ENCODE measurements around the gene ARHGAP22.
"Not testable (repeated sequence)": the region's sequence is repeated elsewhere in the genome, so short reads cannot be mapped to it uniquely, and the experiment has no call there.

Gene ARHGAP22

GRCh38 chr10:48645600-48645999 is 40.7 kb upstream of the ARHGAP22 start:
- Histone ChIP-seq H3K27ac (ENCODE audit: low read depth, low read length, severe bottlenecking) (no peak overlapping the region), H3K4me3 (ENCODE audit: extremely low read depth, insufficient read depth, low read length, poor library complexity, severe bottlenecking) (no peak overlapping the region), H3K4me1 (ENCODE audit: control insufficient read depth, insufficient read depth, low read length, poor library complexity, severe bottlenecking) (no peaks in the 10 kb centered on the region), H3K36me3 (ENCODE audit: control insufficient read depth, insufficient read depth, low read length) (no peaks in the 10 kb centered on the region), H3K9me3 (ENCODE audit: control insufficient read depth, low read length) (no peaks in the 10 kb centered on the region)
- WGBS, 2 experiments (ENCODE audit: insufficient coverage in 2 of 2): 57 to 100% methylated on average over 1 of the region's 1 CpG

DNA sequence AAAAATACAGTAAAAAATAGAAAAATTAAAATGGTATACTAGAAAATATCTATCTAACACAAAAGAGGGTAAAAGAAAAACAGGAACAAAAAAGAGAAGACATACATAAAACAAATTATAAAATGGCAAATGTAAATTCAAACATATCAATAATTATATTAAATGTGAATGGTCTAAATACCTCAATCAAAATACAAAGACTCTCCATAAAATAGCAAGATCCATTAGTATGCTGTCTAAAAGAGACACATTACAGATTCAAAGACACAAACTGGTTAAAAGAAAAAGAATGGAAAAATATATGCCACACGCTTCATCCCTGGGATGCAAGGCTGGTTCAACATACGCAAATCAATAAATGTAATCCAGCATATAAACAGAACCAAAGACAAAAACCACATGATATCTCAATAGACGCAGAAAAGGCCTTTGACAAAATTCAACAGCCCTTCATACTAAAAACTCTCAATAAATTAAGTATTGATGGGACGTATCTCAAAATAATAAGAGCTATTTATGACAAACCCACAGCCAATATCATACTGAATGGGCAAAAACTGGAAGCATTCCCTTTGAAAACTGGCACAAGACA is 36.3 kb upstream of the ARHGAP22 start:
- H3K27ac ChIP-seq (ENCODE audit: low read depth, low read length, severe bottlenecking); H3K4me1 ChIP-seq (ENCODE audit: control insufficient read depth, insufficient read depth, low read length, poor library complexity, severe bottlenecking); H3K4me3 ChIP-seq (ENCODE audit: extremely low read depth, insufficient read depth, low read length, poor library complexity, severe bottlenecking); H3K36me3 ChIP-seq (ENCODE audit: control insufficient read depth, insufficient read depth, low read length); H3K9me3 ChIP-seq (ENCODE audit: control insufficient read depth, low read length): not testable (repeated sequence)
- 100% methylated on average over 1 of the region's 4 CpGs; no CpG with 5 or more reads in 1 of the 2 experiments for WGBS, 2 experiments (ENCODE audit: insufficient coverage in 2 of 2)

DNA sequence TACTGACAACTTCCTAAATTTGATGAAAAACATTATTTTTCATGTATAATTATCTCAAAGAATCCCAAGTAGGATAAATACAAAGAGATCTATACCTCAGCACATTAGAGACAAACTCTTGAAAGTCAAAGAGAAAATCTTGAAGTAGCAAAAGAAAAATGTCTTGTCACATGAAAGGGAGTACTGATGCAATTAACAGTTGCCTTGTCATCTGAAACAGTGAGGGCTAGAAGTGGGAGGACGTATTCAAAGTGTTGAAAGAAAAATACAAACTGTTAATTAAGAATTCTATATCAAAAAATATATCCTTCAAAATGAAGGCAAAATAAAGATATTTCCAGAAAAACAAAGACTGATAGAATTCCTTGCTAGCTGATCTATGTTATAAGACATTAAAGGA is 35.5 kb upstream of the ARHGAP22 start:
- Histone ChIP-seq H3K9me3 (ENCODE audit: control insufficient read depth, low read length) (no peaks in the 10 kb centered on the region), H3K4me1 (ENCODE audit: control insufficient read depth, insufficient read depth, low read length, poor library complexity, severe bottlenecking) (no peaks in the 10 kb centered on the region), H3K4me3 (ENCODE audit: extremely low read depth, insufficient read depth, low read length, poor library complexity, severe bottlenecking) (no peak overlapping the region), H3K36me3 (ENCODE audit: control insufficient read depth, insufficient read depth, low read length) (no peaks in the 10 kb centered on the region), H3K27ac (ENCODE audit: low read depth, low read length, severe bottlenecking) (no peak overlapping the region)
- no CpG with 5 or more reads among the region's 1 CpG for WGBS, 2 experiments (ENCODE audit: insufficient coverage in 2 of 2)

DNA sequence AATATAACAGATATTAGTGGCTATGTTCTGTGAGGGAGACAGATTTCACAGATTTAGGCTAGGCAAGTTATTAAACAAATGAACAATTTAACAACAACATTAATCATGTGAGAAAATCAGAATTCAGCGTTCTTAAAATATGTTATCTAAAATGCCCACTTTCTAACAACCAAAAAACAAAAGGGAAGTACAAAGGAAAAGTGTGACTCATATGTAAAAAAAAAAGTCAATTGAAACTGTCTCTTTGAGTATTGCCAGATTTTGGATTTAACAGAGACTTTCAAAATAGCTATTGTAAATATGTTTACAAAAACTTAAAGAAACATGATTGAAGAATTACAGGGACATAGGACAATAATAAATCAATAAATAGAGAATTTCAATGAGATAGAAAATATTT is 34.8 kb upstream of the ARHGAP22 start:
- Histone ChIP-seq H3K4me1 (ENCODE audit: control insufficient read depth, insufficient read depth, low read length, poor library complexity, severe bottlenecking) (no peaks in the 10 kb centered on the region), H3K9me3 (ENCODE audit: control insufficient read depth, low read length) (no peaks in the 10 kb centered on the region), H3K36me3 (ENCODE audit: control insufficient read depth, insufficient read depth, low read length) (no peaks in the 10 kb centered on the region), H3K4me3 (ENCODE audit: extremely low read depth, insufficient read depth, low read length, poor library complexity, severe bottlenecking) (no peak overlapping the region), H3K27ac (ENCODE audit: low read depth, low read length, severe bottlenecking) (no peak overlapping the region)
- WGBS, 2 experiments (ENCODE audit: insufficient coverage in 2 of 2): no CpG with 5 or more reads among the region's 1 CpG

DNA sequence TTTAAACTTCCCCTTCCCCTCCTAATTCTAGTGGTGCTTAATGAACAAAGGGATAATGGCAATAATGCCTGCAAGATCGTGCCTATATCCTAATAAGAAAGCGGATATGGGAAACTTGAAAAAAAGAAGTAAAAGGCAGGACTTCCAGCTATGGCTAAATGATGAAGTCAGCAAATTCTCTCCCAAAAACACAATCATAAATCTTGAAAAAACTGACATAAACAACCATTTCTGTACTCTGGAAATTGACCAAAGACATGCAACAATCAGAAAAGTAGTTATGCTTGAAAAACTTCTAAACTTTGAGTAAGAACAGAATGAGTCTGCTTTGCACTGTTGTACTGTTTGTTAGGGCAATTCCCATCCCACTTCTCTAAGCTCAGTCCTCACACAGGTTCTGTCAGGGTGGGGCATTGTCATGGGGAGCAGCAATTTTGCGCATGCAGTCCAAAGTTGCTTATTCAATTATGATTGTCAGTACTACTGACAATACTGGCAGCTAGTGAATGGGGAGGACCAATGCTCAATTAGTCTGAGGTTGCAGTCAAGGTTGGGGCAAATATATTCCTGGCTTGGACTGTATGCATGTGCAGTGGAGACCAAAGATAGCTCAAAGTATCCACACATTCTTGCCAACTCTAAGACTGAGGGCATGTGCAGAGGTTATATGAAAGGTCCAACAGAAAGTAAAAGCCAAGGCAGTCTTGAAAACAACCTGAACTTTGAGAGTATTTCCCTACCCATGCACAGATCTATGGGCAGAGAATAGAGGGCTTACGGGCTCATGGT is 34.1 kb upstream of the ARHGAP22 start:
- Histone ChIP-seq H3K27ac (ENCODE audit: low read depth, low read length, severe bottlenecking) (no peak overlapping the region), H3K36me3 (ENCODE audit: control insufficient read depth, insufficient read depth, low read length) (no peaks in the 10 kb centered on the region), H3K4me1 (ENCODE audit: control insufficient read depth, insufficient read depth, low read length, poor library complexity, severe bottlenecking) (peaks cover 4% of the 10 kb centered on the region), H3K4me3 (ENCODE audit: extremely low read depth, insufficient read depth, low read length, poor library complexity, severe bottlenecking) (no peak overlapping the region), H3K9me3 (ENCODE audit: control insufficient read depth, low read length) (no peaks in the 10 kb centered on the region)
- 100% methylated on average over 1 of the region's 4 CpGs; no CpG with 5 or more reads in 1 of the 2 experiments for WGBS, 2 experiments (ENCODE audit: insufficient coverage in 2 of 2)

GRCh38 chr10:48638158-48638557 is 33.3 kb upstream of the ARHGAP22 start:
- H3K4me1 ChIP-seq (ENCODE audit: control insufficient read depth, insufficient read depth, low read length, poor library complexity, severe bottlenecking): peaks cover 4% of the 10 kb centered on the region
- no peak overlapping the region for H3K27ac ChIP-seq (ENCODE audit: low read depth, low read length, severe bottlenecking)
- no peaks in the 10 kb centered on the region for H3K9me3 ChIP-seq (ENCODE audit: control insufficient read depth, low read length)
- H3K4me3 ChIP-seq (ENCODE audit: extremely low read depth, insufficient read depth, low read length, poor library complexity, severe bottlenecking): no peak overlapping the region
- WGBS, 2 experiments (ENCODE audit: insufficient coverage in 2 of 2): 100% methylated on average over 1 of the region's 4 CpGs; no CpG with 5 or more reads in 1 of the 2 experiments
- no peaks in the 10 kb centered on the region for H3K36me3 ChIP-seq (ENCODE audit: control insufficient read depth, insufficient read depth, low read length)

DNA sequence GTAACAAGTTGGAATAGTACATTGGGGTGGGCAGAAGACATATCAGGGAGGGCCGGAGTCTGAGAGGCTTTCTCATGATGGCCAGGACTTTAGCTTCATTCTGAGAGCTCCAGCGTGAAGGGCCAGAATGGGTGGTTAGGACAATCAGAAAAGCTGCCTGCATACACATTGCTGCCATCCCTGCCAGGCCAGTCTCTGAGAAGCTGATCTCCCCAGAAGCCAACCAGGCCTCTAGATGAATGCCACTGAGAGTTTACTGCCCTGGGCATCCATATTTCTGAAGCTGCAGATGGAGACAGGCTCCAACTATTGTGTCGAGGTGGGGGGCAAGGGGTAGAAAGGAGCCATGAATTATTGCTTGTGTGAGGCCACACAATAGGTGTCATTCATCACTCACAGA is 32.0 kb upstream of the ARHGAP22 start:
- H3K36me3 ChIP-seq (ENCODE audit: control insufficient read depth, insufficient read depth, low read length): no peaks in the 10 kb centered on the region
- no peak overlapping the region for H3K27ac ChIP-seq (ENCODE audit: low read depth, low read length, severe bottlenecking)
- H3K4me3 ChIP-seq (ENCODE audit: extremely low read depth, insufficient read depth, low read length, poor library complexity, severe bottlenecking): no peak overlapping the region
- H3K9me3 ChIP-seq (ENCODE audit: control insufficient read depth, low read length): no peaks in the 10 kb centered on the region
- H3K4me1 ChIP-seq (ENCODE audit: control insufficient read depth, insufficient read depth, low read length, poor library complexity, severe bottlenecking): peaks cover 4% of the 10 kb centered on the region
- WGBS, 2 experiments (ENCODE audit: insufficient coverage in 2 of 2): 92 to 95% methylated on average over 2 to 3 of the region's 3 CpGs

GRCh38 chr10:48636231-48636630 is 31.4 kb upstream of the ARHGAP22 start:
- H3K9me3 ChIP-seq (ENCODE audit: control insufficient read depth, low read length): no peaks in the 10 kb centered on the region
- peaks cover 4% of the 10 kb centered on the region for H3K4me1 ChIP-seq (ENCODE audit: control insufficient read depth, insufficient read depth, low read length, poor library complexity, severe bottlenecking)
- H3K4me3 ChIP-seq (ENCODE audit: extremely low read depth, insufficient read depth, low read length, poor library complexity, severe bottlenecking): no peak overlapping the region
- H3K27ac ChIP-seq (ENCODE audit: low read depth, low read length, severe bottlenecking): no peak overlapping the region
- no peaks in the 10 kb centered on the region for H3K36me3 ChIP-seq (ENCODE audit: control insufficient read depth, insufficient read depth, low read length)
- 50 to 85% methylated on average over 1 to 3 of the region's 3 CpGs for WGBS, 2 experiments (ENCODE audit: insufficient coverage in 2 of 2)

DNA sequence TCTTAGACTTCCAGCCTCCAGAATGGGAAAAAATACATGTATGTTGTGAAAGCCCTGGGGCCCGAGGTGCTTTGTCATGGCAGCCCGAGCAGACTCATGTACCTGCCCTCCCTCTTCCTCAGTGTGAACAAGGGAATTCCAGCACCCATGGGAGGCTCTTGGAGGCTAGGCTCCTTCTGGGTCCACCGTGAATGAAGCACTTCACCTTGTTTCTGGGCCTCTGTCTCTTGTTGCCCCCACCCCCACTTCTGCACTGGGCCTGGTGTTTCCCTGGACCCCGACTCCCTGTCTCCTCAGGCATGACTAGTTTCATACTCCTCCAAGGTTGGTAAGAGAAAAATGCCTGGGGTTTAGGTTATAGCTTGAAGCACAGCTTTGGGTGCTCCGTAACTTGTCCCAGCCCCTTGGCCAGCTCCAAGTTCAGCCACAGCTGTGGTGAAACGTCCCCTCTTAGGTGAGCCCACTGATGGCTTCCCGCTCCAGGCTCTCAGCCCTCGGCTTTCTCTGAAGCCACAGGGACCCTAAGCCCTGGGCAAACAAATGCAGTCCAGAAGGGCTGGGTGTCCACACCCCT is 30.2 kb upstream of the ARHGAP22 start:
- Histone ChIP-seq H3K27ac (ENCODE audit: low read depth, low read length, severe bottlenecking) (no peak overlapping the region), H3K4me3 (ENCODE audit: extremely low read depth, insufficient read depth, low read length, poor library complexity, severe bottlenecking) (no peak overlapping the region), H3K9me3 (ENCODE audit: control insufficient read depth, low read length) (no peaks in the 10 kb centered on the region), H3K36me3 (ENCODE audit: control insufficient read depth, insufficient read depth, low read length) (no peaks in the 10 kb centered on the region), H3K4me1 (ENCODE audit: control insufficient read depth, insufficient read depth, low read length, poor library complexity, severe bottlenecking) (peaks cover 4% of the 10 kb centered on the region)
- 84 to 88% methylated on average over 7 of the region's 8 CpGs for WGBS, 2 experiments (ENCODE audit: insufficient coverage in 2 of 2)

- Histone ChIP-seq H3K27ac (ENCODE audit: low read depth, low read length, severe bottlenecking) (no peak overlapping the region), H3K9me3 (ENCODE audit: control insufficient read depth, low read length) (no peaks in the 10 kb centered on the region), H3K36me3 (ENCODE audit: control insufficient read depth, insufficient read depth, low read length) (no peaks in the 10 kb centered on the region), H3K4me3 (ENCODE audit: extremely low read depth, insufficient read depth, low read length, poor library complexity, severe bottlenecking) (no peak overlapping the region), H3K4me1 (ENCODE audit: control insufficient read depth, insufficient read depth, low read length, poor library complexity, severe bottlenecking) (peaks cover 4% of the 10 kb centered on the region)
- WGBS, 2 experiments (ENCODE audit: insufficient coverage in 2 of 2): 89 to 96% methylated on average over 1 to 4 of the region's 5 CpGs
Observed at GRCh38 chr10:48634198-48634983, 29.5 kb upstream of the ARHGAP22 start.

Measured in mesodermal cell (in vitro differentiated cells).